ENCODE results near the gene NUMBL.
"Not testable (repeated sequence)": the region's sequence is repeated elsewhere in the genome, so short reads cannot be mapped to it uniquely, and the experiment has no call there.

NUMBL gene

GRCh38 chr19:40690050-40690692 lies at the start of gene NUMBL:
NUMBL (minus strand) TSS chr19:40690651; CDS start chr19:40690483, 168 bp downstream.
- no peak for DNase-seq

- no peak for DNase-seq
Observed at GRCh38 chr19:40739030-40739839, 48.8 kb upstream of the NUMBL start.

- no peak for DNase-seq
Observed at GRCh38 chr19:40737102-40737644, 46.7 kb upstream of the NUMBL start.

DNA sequence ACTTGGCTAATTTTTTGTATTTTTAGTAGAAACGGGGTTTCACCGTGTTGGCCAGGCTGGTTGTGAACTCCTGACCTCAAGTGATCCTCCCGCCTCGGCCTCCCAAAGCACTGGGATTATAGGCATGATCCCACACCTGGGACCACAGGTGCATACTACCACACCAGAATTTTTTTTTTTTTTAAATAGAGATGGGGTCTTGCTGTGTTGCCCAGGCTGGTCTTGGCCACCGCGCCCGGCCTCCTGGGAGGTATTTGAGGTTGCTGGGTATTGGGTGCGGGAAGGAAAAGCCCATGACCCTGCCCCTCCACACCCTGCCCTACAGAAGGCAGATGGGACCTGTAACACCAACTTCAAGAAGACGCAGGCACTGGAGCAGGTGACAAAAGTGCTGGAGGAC lies 46.2 kb upstream of the NUMBL start:
- no peak for DNase-seq

- DNase-seq = no peak
Observed at GRCh38 chr19:40735013-40735771, 44.7 kb upstream of the NUMBL start.

GRCh38 chr19:40733149-40733548 lies 42.7 kb upstream of the NUMBL start:
- no peak for DNase-seq

- not testable (repeated sequence) for DNase-seq
Observed at GRCh38 chr19:40732304-40732703, 41.9 kb upstream of the NUMBL start.

GRCh38 chr19:40730065-40730464 lies 39.6 kb upstream of the NUMBL start:
- not testable (repeated sequence) for DNase-seq

DNA sequence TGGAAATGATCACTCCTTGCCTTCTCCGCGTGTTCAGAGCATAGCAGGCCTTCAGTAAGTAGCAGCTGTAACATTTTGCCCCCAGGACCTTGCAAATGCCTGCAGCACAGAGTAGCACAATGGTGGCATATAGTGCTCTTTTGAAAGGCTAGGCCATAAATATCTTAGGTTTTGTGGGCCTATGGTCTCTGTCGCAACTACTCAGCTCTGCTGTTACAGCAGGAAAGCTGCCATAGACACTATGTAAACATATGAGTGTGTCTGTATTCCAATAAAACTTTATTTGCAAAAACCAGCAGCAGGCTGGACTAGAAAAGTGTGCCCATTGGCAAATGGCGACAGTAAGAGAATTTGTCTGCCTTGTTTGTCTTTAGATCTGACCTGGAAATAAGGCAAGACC lies 35.8 kb upstream of the NUMBL start:
- DNase-seq = no peak

- DNase-seq = no peak
Observed at GRCh38 chr19:40724855-40725254, 34.4 kb upstream of the NUMBL start.

DNA sequence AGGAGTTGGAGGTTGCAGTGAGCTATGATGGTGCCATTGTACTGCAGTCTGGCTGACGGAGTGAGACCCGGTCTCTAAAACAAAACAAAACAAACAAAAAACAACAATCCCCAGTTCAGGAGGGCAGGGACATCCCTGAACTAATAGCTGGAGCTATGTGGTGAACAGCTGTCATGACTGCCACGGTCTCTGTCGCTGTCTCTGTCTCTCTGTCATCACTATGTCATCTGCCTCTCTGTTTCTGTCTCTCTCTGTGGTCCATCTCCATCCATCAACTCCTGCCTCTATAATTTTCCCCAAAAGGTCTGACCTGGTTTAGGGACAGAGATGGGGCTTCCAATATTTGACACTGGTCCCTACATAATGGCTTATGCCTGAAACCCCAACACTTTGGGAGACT lies 33.9 kb upstream of the NUMBL start:
- DNase-seq = no peak

DNA sequence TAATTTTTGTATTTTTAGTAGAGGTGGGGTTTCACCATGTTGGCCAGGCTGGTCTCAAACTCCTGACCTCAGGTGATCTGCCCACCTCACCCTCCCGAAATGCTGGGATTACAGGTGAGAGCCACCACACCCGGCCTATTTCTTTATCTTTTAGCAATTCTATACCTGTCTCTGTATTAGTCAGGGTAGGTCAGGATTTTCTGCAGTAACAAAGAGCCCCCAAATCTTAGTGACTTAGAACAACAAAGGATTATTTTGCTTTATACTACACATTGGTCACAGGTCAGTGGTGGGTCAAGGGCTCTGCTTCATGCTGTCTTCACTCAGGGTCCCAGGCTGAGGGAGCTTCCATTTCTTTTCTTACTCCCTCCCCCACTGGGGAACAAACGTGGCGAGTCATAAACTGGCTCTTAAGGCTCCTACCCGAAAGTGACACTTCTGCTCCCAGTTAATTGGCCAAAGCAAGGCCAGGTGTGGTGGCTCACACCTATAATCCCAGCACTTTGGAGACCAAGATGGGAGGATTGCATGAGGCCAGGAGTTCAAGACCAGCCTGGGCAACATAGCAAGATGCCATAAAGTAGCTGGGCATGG lies 33.3 kb upstream of the NUMBL start:
- DNase-seq = no peak

- DNase-seq = no peak
Observed at GRCh38 chr19:40721936-40722661, 31.6 kb upstream of the NUMBL start.

DNA sequence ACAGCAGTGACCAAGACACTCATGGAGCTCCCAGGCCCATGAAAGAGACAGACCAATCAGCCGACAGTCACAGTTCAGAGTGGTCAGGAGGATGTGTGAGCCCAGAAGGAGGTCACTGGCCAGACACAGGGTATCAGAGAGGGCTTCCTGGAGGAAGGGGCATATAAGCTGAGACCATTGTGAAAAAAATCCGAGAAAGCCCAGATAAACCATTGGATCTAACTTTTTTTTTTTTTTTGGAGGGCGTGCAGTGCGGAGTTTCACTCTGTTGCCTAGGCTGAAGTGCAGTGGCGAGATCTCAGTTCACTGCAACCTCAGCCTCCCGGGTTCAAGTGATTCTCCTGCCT lies 30.7 kb upstream of the NUMBL start:
- DNase-seq = no peak

- DNase-seq = no peak
Observed at GRCh38 chr19:40719414-40719894, 29.0 kb upstream of the NUMBL start.

DNA sequence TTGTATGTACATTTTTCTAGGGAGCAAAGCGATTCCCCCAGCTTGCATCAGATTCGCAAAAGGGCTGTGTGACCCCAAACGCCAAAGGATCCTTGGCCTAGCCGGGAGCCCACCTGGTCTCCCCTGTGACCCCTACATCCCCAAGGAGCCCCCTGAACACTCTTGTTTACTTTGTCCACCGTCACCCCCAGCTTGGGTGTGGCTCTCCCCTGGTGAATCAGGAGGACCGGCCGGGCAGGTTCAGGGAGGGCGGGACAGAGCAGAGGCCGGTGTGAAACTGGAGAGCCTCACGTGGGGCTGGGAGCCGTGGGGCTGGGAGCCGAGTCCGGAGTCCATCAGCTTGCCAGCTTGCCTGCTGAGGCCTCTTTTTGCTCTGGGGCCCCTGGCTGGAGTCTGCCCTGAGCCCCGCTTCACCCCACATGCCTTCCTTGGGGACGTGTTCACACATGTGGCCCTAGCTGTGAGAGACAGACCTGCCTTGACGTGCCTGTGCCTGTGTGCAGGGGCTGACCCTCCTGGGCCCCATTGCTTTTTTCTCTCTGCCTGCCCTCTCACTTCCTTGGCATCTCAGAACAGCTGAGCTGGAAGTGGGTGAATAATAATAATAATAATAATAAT lies 28.4 kb upstream of the NUMBL start:
- no peak for DNase-seq

GRCh38 chr19:40717880-40718773 lies 27.7 kb upstream of the NUMBL start:
- DNase-seq = no peak

DNA sequence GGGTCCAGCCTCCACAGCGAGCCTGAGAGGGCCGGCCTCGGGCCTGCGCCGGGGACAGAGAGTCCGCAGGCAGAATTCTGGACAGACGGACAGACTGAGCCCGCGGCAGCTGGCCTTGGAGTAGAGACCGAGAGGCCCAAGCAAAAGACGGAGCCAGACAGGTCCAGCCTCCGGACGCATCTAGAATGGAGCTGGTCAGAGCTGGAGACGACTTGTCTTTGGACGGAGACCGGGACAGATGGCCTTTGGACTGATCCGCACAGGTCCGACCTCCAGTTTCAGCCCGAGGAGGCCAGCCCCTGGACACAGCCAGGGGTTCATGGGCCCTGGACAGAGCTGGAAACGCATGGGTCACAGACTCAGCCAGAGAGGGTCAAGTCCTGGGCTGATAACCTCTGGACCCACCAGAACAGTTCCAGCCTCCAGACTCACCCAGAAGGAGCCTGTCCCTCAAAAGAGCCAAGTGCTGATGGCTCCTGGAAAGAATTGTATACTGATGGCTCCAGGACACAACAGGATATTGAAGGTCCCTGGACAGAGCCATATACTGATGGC lies 27.0 kb upstream of the NUMBL start:
- DNase-seq = no peak

DNA sequence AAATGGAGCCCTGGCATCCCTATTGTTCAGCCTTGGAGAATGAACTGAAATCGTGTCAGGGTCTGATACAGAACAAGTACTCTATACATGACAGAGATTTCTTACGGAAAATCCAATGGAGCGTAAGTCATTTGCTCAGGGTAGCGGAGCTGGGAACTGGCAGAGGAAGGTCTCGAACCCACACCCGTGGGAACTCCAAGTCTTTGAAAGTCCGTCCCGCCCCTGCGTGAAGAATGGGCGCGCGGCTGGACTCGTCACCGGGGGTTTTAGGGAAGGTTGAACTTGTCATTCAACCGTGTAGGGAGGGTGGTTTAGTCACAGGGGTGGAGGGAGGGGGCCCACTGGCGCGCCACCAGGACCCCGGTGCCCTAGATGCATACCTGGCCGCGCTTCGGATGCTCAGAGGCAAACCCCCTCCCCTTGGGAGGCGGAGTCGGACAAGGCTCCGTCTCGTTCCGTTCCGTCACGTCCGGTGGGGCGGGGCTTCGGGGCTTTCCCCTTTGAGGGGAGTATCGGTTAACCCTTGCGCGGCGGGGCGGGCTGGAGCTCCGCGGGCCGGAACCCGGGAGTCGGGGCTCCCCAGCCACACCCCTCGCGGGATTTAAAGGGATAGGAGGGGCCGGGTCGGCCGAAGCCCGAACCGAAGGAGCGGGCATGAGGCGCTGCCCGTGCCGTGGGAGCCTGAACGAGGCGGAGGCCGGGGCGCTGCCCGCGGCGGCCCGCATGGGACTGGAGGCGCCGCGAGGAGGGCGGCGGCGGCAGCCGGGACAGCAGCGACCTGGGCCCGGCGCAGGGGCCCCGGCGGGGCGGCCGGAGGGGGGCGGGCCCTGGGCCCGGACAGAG lies 26.3 kb upstream of the NUMBL start, which contains the start of the genes COQ8B and ITPKC:
COQ8B (minus strand) TSS at position 405 of the 843 bp plus-strand sequence. CDS start 2,254 bp downstream, outside the sequence.
ITPKC (plus strand) TSS at position 631 of the 843 bp plus-strand sequence; CDS start at position 655, 24 bp downstream.
- DNase-seq = peak; percentile 99

All from CD4-positive, alpha-beta T cell treated with Interleukin-12 subunit alpha and Interleukin-12 subunit beta, for 1 hour (primary cell).